Ramos (cell line): Measurements from ENCODE around the gene ARHGEF6.

Experiments used
- in situ Hi-C: fragments of 300-500 bp; cut with MboI; formaldehyde crosslinking; loops from one replicate; pipeline ENCODE4 v1.14.3; 2022; ENCODE audit warnings: low sequenced_read_pairs; ENCODE audit not compliant: unreplicated experiment

ARHGEF6 gene

DNA sequence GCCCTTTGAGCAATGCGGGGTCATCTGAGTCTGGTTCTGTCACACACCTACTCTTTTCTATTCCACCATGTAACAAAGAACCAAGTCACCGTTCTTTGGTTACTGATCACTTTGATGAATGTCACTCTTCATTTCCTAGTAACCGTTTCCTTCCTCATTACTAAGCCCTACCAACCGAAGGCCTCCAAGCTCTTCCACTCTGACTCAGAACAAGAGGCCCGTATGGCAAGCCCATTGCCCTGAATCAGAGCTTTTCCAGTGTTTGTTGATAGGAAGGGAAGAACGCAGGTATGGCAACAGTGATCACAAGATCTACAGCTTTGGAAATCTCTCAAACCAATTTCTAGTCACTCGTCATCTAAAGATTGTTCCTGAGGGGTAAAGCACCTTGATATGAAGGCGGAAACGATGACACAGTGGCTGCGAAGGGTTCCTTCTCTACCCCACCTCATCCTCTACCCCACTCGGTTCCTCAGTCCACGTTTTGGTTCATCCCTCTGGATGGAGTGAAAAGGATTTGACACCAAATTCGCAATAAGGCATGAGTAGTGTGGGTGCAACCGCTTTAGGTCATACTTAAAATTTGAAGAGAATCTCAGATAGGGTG is 160.7 kb downstream of the ARHGEF6 start:
- in situ Hi-C loops, result no loop called here

DNA sequence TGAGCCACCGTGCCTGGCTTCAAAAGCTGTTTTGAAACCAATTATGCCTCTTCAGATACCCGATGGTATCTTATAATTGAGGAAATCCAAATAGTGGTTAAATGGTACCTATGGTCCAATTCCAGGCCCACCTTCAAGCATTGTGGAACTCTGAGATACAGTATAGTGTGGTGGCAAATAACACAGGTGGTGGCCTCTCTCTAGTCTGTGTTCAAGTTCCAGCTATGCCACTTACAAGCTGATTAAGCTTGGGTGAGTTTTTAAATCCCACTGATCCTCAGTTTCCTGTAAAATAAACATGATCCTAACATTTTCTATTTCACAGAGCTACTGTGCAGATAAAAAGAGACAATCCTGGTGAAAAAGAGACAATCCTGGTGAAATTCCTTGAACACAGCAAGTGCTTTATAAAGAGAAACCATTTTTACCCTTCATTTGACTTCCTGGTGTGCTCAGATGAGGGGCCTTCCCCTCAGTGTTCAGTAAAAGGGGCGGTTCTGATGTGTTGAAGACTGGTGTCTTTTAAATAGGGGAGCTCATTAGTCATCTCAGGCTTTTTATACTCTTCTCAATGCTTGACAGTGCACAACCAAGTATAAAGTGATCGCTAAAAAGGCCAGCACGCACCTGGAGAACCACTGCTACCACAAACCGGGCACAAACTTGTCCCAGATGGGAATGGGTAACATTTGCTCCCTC is 163.6 kb downstream of the ARHGEF6 start:
- in situ Hi-C loops, result no loop called here
